Measurements from ENCODE around the gene MAPT. TPM values are rescaled to one million over a fixed set of nuclear protein-coding genes. Genes with fewer than 3 reads are reported as not detected.

MAPT gene
- total and polyA plus RNA-seq, 2 experiments from 2014 or later = 0.37 to 0.71 TPM

- DNase-seq (ENCODE audit: low spot score) = no peak
- H2AFZ ChIP-seq = no peak overlapping the region
- H3K79me2 ChIP-seq = no peaks in the 10 kb centered on the region
- no peak overlapping the region for H3K27ac ChIP-seq
- no peak overlapping the region for H3K4me2 ChIP-seq
- no peaks in the 10 kb centered on the region for H4K20me1 ChIP-seq (ENCODE audit: insufficient read depth, poor library complexity, severe bottlenecking)
- H3K27me3 ChIP-seq = no peaks in the 10 kb centered on the region
- TF ChIP-seq EZH2phosphoT487 (IDR thresholded peaks at IDR 0.05; ENCODE audit: low read depth, severe bottlenecking, unreplicated experiment) (no peak), CTCF (IDR thresholded peaks at IDR 0.05; ENCODE audit: poor library complexity) (no peak), EZH2 (IDR thresholded peaks at IDR 0.05; ENCODE audit: borderline replicate concordance) (no peak)
- no peak overlapping the region for H3K4me3 ChIP-seq
- H3K36me3 ChIP-seq (replicated peaks; ENCODE audit: insufficient read depth, low read depth) = no peaks in the 10 kb centered on the region
- H3K9me2 ChIP-seq (replicated peaks; ENCODE audit: insufficient read depth) = no peaks in the 10 kb centered on the region
- no peaks in the 10 kb centered on the region for H3K4me1 ChIP-seq (ENCODE audit: insufficient read depth)
- WGBS (ENCODE audit: low lambda C conversion rate, missing lambda C conversion rate) = 88% methylated on average over 7 of the region's 7 CpGs
- no peaks in the 10 kb centered on the region for H3K9me3 ChIP-seq (ENCODE audit: low read depth)
Measured at GRCh38 chr17:45981306-45981705, 87.0 kb downstream of the MAPT start.

GRCh38 chr17:45982791-45983613 is 88.6 kb downstream of the MAPT start:
- Histone ChIP-seq H3K27ac (no peak overlapping the region), H3K36me3 (replicated peaks; ENCODE audit: insufficient read depth, low read depth) (no peaks in the 10 kb centered on the region), H3K9me3 (ENCODE audit: low read depth) (no peaks in the 10 kb centered on the region), H3K4me1 (ENCODE audit: insufficient read depth) (no peaks in the 10 kb centered on the region), H3K4me2 (no peak overlapping the region), H2AFZ (no peak overlapping the region), H3K79me2 (no peaks in the 10 kb centered on the region), H3K9me2 (replicated peaks; ENCODE audit: insufficient read depth) (no peaks in the 10 kb centered on the region), H4K20me1 (ENCODE audit: insufficient read depth, poor library complexity, severe bottlenecking) (no peaks in the 10 kb centered on the region), H3K4me3 (no peak overlapping the region), H3K27me3 (no peaks in the 10 kb centered on the region)
- no peak for DNase-seq (ENCODE audit: low spot score)
- TF ChIP-seq EZH2 (IDR thresholded peaks at IDR 0.05; ENCODE audit: borderline replicate concordance) (no peak), CTCF (IDR thresholded peaks at IDR 0.05; ENCODE audit: poor library complexity) (no peak), EZH2phosphoT487 (IDR thresholded peaks at IDR 0.05; ENCODE audit: low read depth, severe bottlenecking, unreplicated experiment) (no peak)
- WGBS (ENCODE audit: low lambda C conversion rate, missing lambda C conversion rate) = 92% methylated on average over 36 of the region's 41 CpGs

- TF ChIP-seq EZH2phosphoT487 (IDR thresholded peaks at IDR 0.05; ENCODE audit: low read depth, severe bottlenecking, unreplicated experiment) (no peak), CTCF (IDR thresholded peaks at IDR 0.05; ENCODE audit: poor library complexity) (no peak), EZH2 (IDR thresholded peaks at IDR 0.05; ENCODE audit: borderline replicate concordance) (no peak)
- H4K20me1 ChIP-seq (ENCODE audit: insufficient read depth, poor library complexity, severe bottlenecking) = no peaks in the 10 kb centered on the region
- H2AFZ ChIP-seq = no peak overlapping the region
- H3K9me3 ChIP-seq (ENCODE audit: low read depth) = no peaks in the 10 kb centered on the region
- no peak overlapping the region for H3K27ac ChIP-seq
- H3K9me2 ChIP-seq (replicated peaks; ENCODE audit: insufficient read depth) = no peaks in the 10 kb centered on the region
- WGBS (ENCODE audit: low lambda C conversion rate, missing lambda C conversion rate) = 82% methylated on average over 31 of the region's 31 CpGs
- H3K4me2 ChIP-seq = no peak overlapping the region
- H3K36me3 ChIP-seq (replicated peaks; ENCODE audit: insufficient read depth, low read depth) = no peaks in the 10 kb centered on the region
- no peaks in the 10 kb centered on the region for H3K4me1 ChIP-seq (ENCODE audit: insufficient read depth)
- no peak overlapping the region for H3K4me3 ChIP-seq
- no peaks in the 10 kb centered on the region for H3K27me3 ChIP-seq
- H3K79me2 ChIP-seq = no peaks in the 10 kb centered on the region
- DNase-seq (ENCODE audit: low spot score) = no peak
Measured at GRCh38 chr17:45983614-45984310, 89.4 kb downstream of the MAPT start.
